Cardiac fibroblast (primary cell): Measurements from ENCODE around the gene SLC39A11.
"Not testable (repeated sequence)": the region's sequence is repeated elsewhere in the genome, so short reads cannot be mapped to it uniquely, and the experiment has no call there.

Experiments
- DNase-seq, 2 donors: peaks; one replicate each; pipeline versions ENCODE4 v3.0.0 to v3.0.0-alpha.2; 2010; ENCODE audit warnings: low read depth in 2 of 2
- H3K4me3 ChIP-seq, 2 donors: replicated peaks in 1 of 2; 1 replicate in 1 of 2; 2 replicates in 1 of 2; pipeline ENCODE4 v1.5.1; 2011; ENCODE audit warnings: low read depth in 2 of 2, low read length in 2 of 2, mild to moderate bottlenecking in 2 of 2, moderate library complexity in 1 of 2
- TF ChIP-seq, protein P1 (sequence below): IDR thresholded peaks from one replicate; pipeline ENCODE4 v1.5.1; 2011; ENCODE audit warnings: low read depth, mild to moderate bottlenecking, low read length, inconsistent platforms

The SLC39A11 gene

DNA sequence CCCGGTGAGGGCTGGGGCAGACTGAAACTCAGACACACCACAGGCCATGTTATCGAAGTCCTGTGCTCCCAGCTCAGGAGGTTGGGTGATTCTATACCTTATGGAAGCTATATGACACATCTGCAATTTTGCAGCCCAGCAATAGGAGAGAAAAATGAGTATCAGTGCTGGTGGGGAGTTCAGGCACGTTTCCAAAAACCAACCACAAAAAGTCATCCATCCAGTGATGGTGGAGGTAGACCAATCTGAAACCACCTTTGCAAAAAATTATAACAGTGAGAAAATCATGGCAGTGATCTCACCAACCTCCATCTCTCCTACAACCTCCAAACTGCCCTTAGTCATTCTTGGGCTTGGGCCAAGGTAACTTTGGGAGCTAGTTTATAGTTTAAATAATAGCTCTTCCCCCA lies 327.9 kb downstream of the SLC39A11 start:
- H3K4me3 ChIP-seq: no peak overlapping the region
- TF ChIP-seq, protein P1, sequence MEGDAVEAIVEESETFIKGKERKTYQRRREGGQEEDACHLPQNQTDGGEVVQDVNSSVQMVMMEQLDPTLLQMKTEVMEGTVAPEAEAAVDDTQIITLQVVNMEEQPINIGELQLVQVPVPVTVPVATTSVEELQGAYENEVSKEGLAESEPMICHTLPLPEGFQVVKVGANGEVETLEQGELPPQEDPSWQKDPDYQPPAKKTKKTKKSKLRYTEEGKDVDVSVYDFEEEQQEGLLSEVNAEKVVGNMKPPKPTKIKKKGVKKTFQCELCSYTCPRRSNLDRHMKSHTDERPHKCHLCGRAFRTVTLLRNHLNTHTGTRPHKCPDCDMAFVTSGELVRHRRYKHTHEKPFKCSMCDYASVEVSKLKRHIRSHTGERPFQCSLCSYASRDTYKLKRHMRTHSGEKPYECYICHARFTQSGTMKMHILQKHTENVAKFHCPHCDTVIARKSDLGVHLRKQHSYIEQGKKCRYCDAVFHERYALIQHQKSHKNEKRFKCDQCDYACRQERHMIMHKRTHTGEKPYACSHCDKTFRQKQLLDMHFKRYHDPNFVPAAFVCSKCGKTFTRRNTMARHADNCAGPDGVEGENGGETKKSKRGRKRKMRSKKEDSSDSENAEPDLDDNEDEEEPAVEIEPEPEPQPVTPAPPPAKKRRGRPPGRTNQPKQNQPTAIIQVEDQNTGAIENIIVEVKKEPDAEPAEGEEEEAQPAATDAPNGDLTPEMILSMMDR: no peak
- DNase-seq: peak in 1 of 2 donors; percentile 41

DNA sequence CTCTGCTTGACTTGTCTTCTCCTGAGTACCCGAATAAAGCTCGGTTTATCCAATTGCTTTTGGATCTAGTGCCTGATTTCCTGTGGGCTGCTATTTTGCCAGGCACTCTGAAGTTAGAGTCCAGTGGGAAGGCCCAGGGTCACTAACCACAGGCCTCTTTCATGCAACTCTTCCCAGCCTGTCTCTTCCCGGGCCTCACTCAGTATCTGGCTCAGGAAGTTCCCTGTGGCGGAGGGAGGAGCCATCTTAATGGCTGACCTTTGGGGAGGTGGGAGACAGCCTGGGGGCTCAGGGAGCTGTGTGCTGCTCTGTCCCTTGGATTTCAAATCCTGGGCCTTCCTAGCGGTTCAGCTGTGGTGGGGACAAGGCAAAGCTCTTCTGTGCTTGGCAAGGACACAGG lies 328.5 kb downstream of the SLC39A11 start:
- DNase-seq: no peak
- H3K4me3 ChIP-seq: no peak overlapping the region
- TF ChIP-seq, protein P1: no peak

DNA sequence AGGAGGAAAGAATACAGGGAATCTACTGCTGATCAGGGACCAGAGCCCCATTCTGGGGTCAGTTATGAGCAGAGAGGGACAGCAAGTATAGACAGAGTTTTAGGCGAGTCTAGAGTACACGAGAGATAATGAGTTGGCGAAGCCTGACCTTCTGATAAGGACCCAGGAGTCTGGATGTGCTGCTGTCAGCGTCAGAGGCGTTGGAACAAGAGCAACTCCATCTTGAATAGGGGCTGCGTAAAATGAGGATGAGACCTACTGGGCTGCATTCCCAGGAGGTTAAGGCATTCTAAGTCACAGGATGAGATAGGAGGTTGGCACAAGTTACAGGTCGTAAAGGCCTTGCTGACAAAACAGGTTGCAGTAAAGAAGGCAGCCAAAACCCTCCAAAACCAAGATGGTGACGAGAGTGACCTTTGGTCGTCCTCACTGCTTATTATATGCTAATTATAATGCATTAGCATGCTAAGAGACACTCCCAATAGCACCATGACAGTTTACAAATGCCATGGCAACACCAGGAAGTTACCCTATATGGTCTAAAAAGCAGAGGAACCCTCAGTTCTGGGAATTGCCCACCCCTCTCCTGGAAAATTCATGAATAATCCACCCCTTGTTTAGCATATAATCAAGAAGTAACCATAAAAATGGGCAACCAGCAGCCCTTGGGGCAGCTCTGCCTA lies 330.5 kb downstream of the SLC39A11 start:
- H3K4me3 ChIP-seq, DNase-seq: not testable (repeated sequence)

DNA sequence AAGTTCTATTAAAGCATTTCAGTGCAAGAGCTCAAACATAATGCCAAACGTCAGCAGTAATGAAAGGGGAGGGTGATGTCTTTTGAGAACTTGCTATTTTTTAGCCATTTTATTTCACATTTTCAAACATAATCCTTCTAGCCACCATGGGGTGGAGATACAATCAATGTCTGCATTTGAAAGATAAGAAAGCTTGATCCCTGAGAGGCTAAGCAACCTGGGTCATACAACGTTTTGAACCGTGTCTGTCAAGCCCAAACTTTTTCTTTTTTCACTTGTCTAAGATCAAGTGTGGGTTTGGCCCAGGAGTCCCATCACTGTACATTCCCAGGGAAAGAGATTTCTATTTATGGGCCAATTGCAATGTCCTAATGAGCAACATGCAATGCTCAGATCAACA lies 331.1 kb downstream of the SLC39A11 start:
- H3K4me3 ChIP-seq: no peak overlapping the region
- TF ChIP-seq, protein P1: no peak
- no peak for DNase-seq

DNA sequence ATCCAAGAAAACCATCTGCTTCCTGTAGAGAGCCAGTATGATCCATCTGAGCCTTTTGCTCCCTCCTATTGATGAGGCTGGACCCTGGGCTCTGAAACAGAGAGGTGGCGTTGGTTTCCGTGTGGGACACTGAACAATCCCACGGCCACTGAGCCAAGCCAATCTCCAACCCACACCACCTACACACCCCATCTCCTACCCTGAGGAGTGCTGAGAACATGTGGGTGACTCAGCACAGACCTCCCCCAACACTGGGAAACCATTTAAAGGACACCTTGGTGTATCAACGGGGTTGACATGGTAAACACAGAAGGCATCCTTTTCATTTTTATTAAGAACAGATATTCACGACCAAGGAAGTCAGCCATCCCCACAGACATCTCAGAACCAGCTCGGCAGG lies 332.1 kb downstream of the SLC39A11 start:
- no peak overlapping the region for H3K4me3 ChIP-seq
- TF ChIP-seq, protein P1: no peak
- DNase-seq: no peak

DNA sequence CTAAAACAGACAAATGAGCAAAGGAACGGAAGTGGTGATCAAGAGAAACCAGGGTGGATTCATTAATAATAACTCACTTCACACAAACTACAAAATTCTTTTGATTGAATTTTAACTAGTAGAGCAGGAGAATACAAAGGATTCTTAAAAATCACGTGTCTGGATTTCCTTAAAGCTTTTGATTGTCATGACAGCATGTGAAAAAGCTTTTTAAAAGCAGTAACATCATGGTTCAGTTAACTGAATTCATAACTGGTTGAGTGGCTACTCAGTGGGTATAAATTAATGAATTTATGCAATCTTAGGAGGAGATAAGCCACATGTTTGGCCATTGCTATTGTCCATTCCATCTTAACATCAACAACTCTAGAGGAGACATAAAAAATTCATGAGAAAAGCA lies 333.2 kb downstream of the SLC39A11 start:
- no peak overlapping the region for H3K4me3 ChIP-seq
- DNase-seq: no peak
- TF ChIP-seq, protein P1: no peak

DNA sequence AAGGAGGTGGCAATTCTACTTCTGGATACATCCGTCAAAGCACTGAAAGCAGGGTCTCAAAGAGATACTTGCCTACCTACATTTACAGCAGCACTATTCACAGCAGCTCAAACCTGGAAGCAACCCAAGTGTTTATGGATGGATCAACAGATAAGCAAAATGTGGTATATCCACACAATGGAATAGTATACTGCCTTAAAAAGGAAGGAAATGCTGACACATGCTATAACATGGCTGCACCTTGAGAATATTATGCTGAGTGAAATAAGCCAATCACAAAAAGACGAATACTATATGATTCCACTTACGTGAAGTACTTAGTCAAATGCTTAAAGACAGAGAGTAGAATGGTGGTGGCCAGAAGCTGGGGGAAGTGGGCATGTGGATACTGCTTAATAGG lies 336.2 kb downstream of the SLC39A11 start:
- no peak overlapping the region for H3K4me3 ChIP-seq
- no peak for DNase-seq
- TF ChIP-seq, protein P1: no peak
